Measurements from ENCODE around the gene ARL8A.
"Not testable (repeated sequence)": the region's sequence is repeated elsewhere in the genome, so short reads cannot be mapped to it uniquely, and the experiment has no call there.

ARL8A gene

DNA sequence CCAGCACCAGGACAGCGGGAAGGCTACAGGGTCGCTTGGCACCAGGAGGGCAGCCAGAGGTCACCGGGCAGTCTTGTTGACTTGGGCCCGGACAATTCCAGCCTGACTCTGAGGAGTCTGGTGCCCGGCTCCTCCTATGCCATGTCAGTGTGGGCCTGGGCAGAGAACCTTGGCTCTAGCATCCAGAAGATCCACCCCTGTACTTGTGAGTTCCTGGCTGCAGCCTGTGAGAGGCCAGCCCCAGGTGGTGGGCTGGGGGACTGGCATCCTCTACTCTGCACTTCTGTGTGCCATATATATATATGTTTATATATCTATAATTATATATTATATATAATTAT, 27.4 kb upstream of the ARL8A start:
- no peak for DNase-seq

GRCh38 chr1:202171292-202172014, 26.9 kb upstream of the ARL8A start:
- DNase-seq, result no peak

- peak; percentile 20 for DNase-seq
These were observed 26.2 kb upstream of the ARL8A start for GRCh38 chr1:202170726-202171125.

DNA sequence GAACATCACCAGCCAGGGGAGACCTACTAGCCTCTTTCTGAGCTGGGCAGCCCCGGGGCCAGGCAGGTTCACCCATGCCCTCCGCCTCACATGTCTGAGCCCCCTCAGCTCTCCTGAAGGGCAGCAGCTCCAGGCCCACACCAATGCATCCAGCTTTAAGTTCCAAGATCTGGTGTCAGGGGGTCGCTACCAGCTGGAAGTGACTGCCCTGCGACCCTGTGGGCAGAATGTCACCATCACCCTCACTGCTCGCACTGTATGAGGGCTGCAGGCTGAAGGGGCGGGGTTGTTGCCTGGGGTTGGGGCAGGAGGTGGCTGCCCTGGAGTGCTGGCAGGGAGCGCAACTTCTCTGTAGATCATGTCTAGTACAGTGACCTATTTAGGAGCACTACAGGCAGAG, 24.3 kb upstream of the ARL8A start:
- no peak for DNase-seq

DNA sequence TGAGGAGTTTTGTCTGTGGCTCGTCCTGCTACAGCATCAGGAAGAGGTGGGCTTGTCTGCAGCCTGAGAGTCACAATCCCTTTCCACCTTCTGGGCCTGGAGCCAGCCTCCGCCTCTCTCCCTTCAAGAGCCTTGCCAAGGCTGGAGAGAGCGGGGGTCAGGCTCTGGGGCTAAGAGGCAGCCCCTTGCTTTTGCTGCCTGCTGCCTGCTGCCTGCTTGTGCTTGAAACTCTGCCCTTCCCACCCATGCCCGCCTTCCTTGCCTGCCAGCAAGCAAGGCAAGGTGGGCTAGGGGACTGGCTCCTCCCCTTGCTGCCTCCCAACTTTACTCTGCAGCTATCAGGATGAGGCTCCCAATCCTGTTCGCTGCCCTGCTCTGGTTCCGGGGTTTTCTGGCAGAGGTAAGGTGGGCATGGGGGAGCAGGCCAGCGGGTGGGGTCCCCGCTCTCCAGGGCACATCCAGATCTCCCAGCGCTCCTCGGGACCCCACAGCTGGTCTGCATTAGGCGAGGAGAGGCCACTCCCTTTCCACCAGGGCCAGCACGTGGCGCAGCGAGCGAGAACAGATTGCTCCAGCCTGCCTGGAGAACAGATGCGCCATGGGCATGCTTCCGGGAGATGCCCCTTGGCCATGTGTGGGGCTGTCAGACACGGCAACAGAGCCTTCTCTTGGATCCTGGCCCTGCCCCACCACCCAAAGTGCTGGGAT, 23.3 kb upstream of the ARL8A start:
- DNase-seq, result no peak

- DNase-seq, result not testable (repeated sequence)
These were observed 22.5 kb upstream of the ARL8A start for GRCh38 chr1:202167054-202167453.

DNA sequence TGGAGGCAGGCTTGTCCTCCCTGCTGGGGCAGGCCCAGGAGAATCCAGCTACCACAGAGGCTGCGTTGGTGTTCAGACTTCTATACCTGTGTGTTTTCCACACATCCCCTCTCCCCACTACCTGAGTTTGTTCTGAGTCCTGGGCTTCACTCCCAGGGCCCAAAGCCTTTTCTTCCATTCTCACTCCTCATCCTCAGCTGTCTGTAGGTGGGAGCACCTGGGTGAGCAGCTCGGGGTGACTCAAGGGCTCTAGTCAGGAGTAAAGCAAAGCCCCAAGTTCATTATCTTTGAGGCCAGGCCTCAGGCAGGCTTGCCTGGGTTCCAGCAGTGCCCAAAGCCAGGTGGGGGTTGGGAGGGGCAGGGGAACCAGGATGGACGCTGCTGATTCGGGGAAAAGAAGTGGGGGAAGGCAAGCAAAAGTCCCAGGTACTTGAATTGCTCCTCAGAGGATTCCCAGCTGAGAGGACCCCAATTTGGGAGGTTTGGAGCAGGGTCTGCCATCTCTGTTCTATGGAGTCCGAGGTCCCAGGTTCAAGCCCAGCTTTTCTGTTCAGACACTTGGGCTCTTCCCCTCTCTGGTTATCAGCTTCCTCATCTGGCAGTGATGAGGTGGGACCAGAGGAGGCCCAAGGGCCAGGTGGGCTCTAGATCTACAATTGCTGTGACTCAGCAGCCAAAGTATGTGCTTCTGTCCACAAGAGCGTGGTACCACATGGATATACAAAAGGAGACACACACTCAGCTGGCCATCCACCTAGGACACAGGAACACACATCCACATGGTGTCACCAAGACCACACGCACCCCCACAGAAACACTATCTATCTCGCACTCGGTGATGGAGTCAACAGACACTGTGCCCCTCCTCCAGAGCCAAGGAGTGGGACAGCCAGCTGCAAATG, 21.7 kb upstream of the ARL8A start:
- DNase-seq, result no peak

GRCh38 chr1:202165267-202165941, 20.9 kb upstream of the ARL8A start:
- no peak for DNase-seq

- no peak for DNase-seq
These were observed 19.9 kb upstream of the ARL8A start for GRCh38 chr1:202164271-202165037.

DNA sequence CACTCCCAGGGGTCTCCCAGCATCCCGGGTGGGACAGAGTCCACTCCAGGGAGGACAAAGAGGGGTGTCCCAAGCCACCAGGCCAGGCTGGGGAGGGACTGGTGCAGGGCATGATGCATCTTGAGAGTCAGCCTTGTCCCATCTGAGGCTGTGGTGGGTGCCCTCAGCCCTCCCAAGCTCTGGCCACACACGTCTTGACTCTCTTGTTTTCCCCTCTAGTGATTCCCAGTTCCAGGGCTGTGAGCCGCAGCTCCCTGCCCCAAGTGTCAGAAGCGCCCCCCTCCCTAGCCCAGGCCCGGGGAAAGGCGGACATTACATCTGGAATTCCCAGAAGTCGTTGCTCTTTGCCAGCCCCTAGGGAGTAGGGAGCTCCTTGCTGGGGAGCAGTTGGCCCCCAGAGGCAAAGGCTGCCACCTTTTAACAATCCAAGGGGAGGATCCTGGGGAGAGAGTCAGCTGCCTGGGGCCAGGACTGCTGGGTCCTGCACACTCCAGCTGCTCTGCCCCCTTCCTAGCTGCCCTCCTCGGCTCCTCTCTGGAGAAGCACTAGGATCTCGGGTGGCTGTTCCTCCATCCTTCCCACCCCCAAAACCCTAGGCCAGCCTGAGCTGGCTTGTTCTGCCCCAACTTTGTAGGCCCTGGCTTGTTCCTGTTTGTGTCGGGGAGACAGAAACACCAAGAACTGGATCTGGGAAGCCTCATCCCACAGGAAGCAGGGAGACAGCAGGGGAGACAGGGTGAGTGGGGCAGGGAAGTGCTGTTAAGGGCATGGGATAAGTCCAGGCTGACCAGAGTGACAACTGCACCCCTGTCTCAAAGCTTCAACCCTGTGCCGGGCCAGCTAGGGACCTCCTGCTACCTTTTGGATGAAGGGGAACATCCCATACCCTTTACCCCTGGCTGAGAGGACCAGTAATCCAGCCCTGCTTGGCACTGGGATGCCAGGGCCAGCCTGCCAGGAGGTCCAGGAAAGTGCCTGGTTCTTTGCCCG, 19.0 kb upstream of the ARL8A start:
- DNase-seq, result no peak

DNA sequence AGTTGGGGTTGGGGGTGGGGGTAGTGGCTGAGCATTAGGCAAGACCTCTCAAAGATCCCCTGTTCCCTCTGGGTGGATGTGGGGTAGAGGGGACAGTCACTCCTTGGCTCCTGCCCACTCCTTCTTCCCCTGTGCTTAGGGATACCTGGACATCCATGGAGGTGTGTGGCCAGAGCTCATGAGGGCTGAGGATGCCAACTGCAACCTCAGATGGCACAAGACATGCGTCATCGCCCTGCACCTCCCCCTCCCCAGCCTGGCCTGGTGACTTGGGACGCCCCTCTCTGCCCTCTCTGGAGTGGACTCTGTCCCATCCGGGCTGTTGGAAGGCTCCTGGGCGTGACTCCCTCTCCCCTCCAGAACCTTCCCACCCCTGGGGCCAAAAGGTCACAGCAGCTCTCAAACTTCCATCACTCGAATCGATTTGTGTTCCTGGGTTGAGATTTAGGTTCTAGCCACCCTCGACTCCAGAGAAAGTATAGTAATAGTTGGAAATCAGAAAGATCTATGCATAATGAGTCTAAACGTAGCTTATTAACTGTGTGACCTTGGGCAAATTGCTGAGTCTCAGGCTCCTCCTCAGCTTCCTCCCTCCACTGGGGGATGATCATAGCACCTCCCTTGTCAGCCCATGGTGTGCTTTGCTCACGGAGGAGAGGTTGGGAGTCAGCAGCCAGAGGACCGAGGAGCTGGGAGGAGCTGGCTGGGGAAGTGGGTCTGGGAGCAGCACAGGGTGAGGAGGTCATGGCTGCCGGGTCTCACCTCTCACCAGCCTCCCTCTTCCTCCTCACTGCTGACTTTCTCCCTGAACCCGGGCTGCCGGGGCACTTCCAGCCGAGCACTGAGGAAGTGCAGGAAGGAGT, 18.1 kb upstream of the ARL8A start:
- DNase-seq, result no peak

DNA sequence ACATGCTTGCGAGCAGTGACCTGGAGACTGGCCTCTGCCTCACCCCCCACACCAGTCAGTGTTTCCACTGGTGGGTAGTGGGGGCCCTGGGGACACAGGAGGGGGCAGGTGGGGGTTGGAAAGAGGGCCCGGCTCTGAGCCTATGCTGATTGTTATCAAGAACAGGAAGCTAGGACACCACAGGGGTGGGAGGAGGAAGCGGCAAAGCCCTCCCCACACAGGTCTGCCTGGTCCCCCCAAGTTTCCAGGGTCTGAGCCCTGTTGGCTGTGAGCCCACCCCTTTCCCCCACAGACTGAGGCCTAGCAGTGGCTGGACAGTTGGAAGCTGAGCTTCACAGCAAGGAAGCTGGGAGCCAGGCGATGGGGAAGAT, 17.5 kb upstream of the ARL8A start:
- DNase-seq, result no peak

DNA sequence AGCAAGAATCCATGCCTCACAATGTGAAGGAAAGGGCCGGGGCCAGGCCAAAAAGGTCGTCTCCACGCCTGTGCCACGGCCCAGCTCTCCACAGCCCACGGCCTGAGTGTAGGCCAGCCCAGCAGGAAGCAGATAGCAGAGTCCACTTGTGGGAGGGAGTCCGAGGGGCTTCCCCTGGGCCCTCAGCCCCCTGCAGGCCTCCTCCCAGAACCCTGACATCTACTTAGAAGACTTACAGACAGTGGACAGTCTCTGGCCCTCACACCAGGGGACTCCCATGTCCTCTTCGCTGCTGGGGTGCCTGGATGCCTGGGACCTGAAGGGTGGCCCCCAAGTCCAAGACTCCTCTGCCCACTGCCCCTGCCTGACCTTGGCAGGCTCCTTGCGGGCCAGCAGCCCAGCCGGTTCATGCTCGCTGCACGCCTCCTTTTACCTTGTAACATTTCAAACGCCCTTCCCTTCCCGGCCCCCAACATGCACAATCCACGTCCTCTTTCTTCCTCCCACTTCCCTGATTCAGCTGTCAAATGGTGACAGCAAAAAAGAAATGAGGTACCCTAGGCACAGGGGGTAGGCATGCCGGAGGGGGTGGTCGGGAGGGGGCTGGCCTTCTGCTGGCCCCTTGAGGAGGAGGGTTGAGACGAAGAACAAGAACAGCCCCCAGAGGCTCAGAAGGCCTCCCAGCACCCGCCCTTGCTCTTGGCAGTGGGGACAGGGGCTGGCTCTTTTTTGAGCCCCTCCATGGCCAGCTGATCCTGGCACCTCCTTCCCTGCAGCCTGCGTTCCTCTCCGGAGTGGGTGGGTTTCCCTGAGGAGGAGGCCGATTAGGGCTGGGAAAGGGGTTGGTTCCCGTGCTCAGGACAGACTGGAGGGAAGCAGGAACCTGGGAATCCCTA, 16.9 kb upstream of the ARL8A start:
- DNase-seq, result no peak

DNA sequence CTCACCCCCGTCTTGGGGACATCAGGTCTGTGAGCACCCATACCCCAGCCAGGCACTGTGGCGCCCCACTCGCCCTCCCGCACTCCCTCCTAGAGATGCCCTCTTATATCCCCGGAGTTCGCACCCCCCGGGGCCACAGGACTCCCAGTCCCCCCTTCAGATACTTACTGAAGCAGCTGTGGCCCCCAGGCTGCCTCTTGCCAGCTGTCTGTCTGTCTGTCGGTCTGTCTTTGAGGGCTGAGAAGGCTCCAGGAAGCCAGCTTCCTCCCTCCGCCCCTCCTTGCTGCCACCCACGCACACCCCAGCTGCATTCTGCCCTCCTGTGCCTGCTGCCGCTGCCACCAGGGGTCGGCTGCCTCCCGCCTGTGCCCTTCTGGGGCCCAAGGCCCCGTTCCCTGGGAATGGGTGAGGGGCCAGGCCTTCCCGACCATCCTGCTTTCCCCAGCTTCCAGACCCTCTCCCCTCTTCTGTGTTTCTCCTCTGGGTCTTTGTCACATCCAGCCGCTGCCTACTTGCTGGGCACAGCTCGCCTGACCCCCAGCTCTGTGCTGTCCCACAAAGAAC, 15.9 kb upstream of the ARL8A start, which contains the start of gene PTPN7:
PTPN7 (minus strand) TSS at position 226 of the 564 bp plus-strand sequence. CDS start 1,200 bp downstream, outside the sequence.
- DNase-seq, result no peak

DNA sequence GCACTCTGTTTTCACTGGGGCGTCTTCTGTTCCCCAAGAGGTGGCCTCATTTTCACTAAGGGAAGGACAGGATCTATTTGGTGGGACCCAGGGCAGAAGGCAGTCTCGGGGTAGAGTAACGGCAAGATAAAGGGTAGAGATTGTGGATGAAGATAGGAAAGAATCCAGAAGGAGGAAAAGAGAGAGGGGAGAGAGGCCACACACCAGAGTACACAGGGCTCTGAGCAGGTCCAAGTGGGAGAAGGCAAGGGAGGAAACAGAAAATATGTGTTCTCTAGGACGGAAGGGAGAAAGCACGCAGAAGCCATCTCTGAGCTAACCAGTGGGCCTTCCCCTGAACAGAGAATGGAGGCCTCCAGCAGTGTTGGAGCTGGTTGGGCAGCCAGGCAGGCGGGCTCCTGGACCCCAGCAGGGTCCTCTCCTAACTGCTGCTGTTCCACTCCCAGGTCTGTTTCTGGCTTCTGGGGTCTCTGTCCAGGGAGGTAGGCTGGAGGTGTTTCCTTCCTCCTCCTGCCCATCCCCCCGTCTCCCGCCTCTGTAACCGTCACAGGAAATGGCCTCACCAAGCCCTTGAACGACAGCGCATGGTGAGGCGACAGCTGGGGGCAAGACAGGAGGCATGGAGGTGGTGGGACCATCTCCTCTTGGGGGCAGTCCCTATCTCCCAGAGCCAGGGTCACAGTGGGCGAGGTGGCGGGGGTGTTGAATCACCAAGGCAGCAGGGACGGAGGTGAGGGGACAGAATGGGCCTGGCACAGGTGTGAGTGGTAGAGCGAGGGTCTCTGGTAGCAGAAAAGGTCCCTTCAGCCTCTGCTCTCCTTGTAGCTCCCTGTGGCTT, 15.2 kb upstream of the ARL8A start:
- DNase-seq, result no peak

DNA sequence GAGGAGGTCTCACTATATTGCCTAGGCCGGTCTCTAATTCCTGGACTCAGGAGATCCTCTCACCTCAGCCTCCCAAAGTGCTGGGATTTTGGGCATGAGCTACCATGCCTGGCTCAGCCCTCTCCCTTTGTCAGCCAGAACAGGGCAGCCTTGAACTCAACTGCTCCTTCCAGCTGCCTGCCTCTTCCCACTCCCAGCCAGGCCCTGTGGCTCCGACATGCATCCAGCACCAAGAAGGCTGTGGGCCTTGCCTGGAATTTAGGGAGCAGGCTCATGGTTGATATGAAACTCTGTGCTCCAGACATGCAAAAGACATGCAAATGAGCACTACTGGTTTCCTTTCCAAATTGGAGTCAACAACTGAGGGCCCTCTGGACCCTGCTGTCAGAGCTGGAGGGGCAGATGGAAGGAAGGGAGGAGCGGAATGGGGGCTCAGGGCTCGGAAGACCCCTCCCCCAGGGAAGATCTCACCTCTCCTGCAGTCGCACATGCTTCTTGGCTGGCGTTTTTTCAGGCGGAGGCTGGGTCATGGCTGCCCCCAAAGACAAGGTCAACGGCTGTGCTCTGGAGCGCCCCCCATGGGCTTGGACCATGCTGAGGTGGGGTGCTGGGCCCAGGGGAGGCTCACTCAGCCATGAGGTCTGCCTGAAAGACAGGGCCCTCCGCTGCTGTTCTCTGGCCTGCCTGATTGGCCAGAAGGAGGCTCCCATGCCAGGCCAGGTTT, 14.4 kb upstream of the ARL8A start:
- DNase-seq, result no peak

GRCh38 chr1:202157945-202158344, 13.4 kb upstream of the ARL8A start:
- DNase-seq, result no peak
